Right lobe of liver (tissue), 6 donors: ENCODE results near the gene DIAPH2. TPM values are rescaled to one million over a fixed set of nuclear protein-coding genes. Genes with fewer than 3 reads are reported as not detected.

Experiments used
- ATAC-seq, 4 donors: fragments of 200-7000 bp; cut with Tn5 transposase; one replicate each; pipeline ENCODE4 v1.9.1; 2020; ENCODE audit warnings: mild to moderate bottlenecking in 4 of 4, moderate library complexity in 4 of 4
- DNase-seq, 3 donors: peaks; one replicate each; pipeline ENCODE4 v3.0.0-alpha.2; 2020
- H3K27ac ChIP-seq, 3 donors: fragments of 200-600 bp; one replicate each; pipeline ENCODE4 v1.8.0; 2022
- H3K27me3 ChIP-seq, 2 donors: fragments of 200-600 bp; one replicate each; pipeline ENCODE4 v1.8.0; 2022
- H3K36me3 ChIP-seq, 4 donors: fragments of 200-600 bp; sonication (generic) in 1 of 4; one replicate each; pipeline versions ENCODE4 v1.5.1 to v1.8.0; 2017 to 2022; ENCODE audit warnings: control low read depth in 1 of 4
- H3K4me1 ChIP-seq, 4 donors: fragments of 200-600 bp; sonication (generic) in 1 of 4; one replicate each; pipeline versions ENCODE4 v1.5.1 to v1.8.0; 2017 to 2022; ENCODE audit warnings: control low read depth in 1 of 4
- H3K4me3 ChIP-seq, 3 donors: fragments of 200-600 bp; one replicate each; pipeline ENCODE4 v1.8.0; 2022
- H3K9me3 ChIP-seq, 4 donors: fragments of 200-600 bp; sonication (generic) in 1 of 4; one replicate each; pipeline versions ENCODE4 v1.5.1 to v1.8.0; 2017 to 2022; ENCODE audit warnings: control low read depth in 1 of 4
- CTCF ChIP-seq, 4 donors: fragments of 200-600 bp in 3 of 4; fragments of 450-650 bp in 1 of 4; IDR thresholded peaks; one replicate each; pipeline versions ENCODE4 v1.5.1 to v1.8.0; 2016 to 2022; ENCODE audit warnings: antibody characterized with exemption in 4 of 4, mild to moderate bottlenecking in 2 of 4
- POLR2A ChIP-seq: fragments of 450-650 bp; IDR thresholded peaks from one replicate; pipeline ENCODE4 v1.6.1; 2017; ENCODE audit warnings: antibody characterized with exemption, mild to moderate bottlenecking
- WGBS: methylation state at CpG from one replicate; pipeline ENCODE4 v1.1.6; 2018; ENCODE audit warnings: low coverage, low lambda C conversion rate; ENCODE audit not compliant: insufficient coverage; ENCODE audit errors: missing lambda C conversion rate; 5-methylcytosine and 5-hydroxymethylcytosine counted together
- intact Hi-C, 2 donors: fragments of 100-400 bp; cut with DNase I; formaldehyde crosslinking; loops; one replicate each; pipeline versions ENCODE4 v1.11.2 to v1.14.1; 2022
- total RNA-seq, 6 experiments: library from RNA; depleted of rRNA in 2 of 6; stranded (reverse); fragments of >200 nt in 2 of 6; fragmentation: NEBNext Ultra II Directional in 3 of 6; extraction: Animal tissue kit (Norgen Biotek cat#: 25700) in 3 of 6; gene quantifications; one replicate each; pipeline versions ENCODE4 v1.1.0 to v1.2.4, GENCODE V29; 2016 to 2023
- donor health status: DM: no; HTN: yes; CAD: no.
- donor health status: DM: no; HTN: no; CAD: no.
- donor health status: DM: no; HTN: no; CAD: no.
- donor health status: DM: no; HTN: yes; CAD: no.
- donor health status: DM: no; HTN: yes; CAD: no.

The DIAPH2 gene
- total RNA-seq, 6 experiments from 2014 or later: 10.6 to 20.0 (median 16.4) TPM

- no peaks in the 10 kb centered on the region for H3K27me3 ChIP-seq
- no peak overlapping the region for H3K4me3 ChIP-seq
- intact Hi-C loops: no loop called here
- no peak overlapping the region for H3K27ac ChIP-seq
- 77% methylated on average over 5 of the region's 5 CpGs for WGBS
- no peaks in the 10 kb centered on the region for H3K9me3 ChIP-seq
- no peak for DNase-seq
- no peak for TF ChIP-seq POLR2A
- no peak for TF ChIP-seq CTCF (IDR thresholded peaks at IDR 0.05)
- ATAC-seq: no peak
- no peaks in the 10 kb centered on the region for H3K4me1 ChIP-seq
- H3K36me3 ChIP-seq: no peaks in the 10 kb centered on the region
Observed at GRCh38 chrX:97238632-97239031, 554.0 kb downstream of the DIAPH2 start.

GRCh38 chrX:97252111-97252510, 567.5 kb downstream of the DIAPH2 start:
- no peak overlapping the region for H3K27ac ChIP-seq
- no peak for DNase-seq
- H3K27me3 ChIP-seq: no peaks in the 10 kb centered on the region
- ATAC-seq: no peak
- H3K9me3 ChIP-seq: no peaks in the 10 kb centered on the region
- no peak for TF ChIP-seq CTCF (IDR thresholded peaks at IDR 0.05)
- no peak for TF ChIP-seq POLR2A
- no peaks in the 10 kb centered on the region for H3K36me3 ChIP-seq
- intact Hi-C loops: no loop called here
- no peak overlapping the region for H3K4me3 ChIP-seq
- WGBS: 46% methylated on average over 3 of the region's 3 CpGs
- no peaks in the 10 kb centered on the region for H3K4me1 ChIP-seq

- TF ChIP-seq CTCF (IDR thresholded peaks at IDR 0.05) (no peak), POLR2A (no peak)
- Histone ChIP-seq H3K27ac (no peak overlapping the region), H3K4me3 (no peak overlapping the region), H3K36me3 (no peaks in the 10 kb centered on the region), H3K27me3 (no peaks in the 10 kb centered on the region), H3K4me1 (no peaks in the 10 kb centered on the region), H3K9me3 (no peaks in the 10 kb centered on the region)
- no peak for ATAC-seq
- 60% methylated on average over 5 of the region's 5 CpGs for WGBS
- intact Hi-C loops: no loop called here
- DNase-seq: no peak
Observed at GRCh38 chrX:97260679-97261078, 576.0 kb downstream of the DIAPH2 start.

- H3K9me3 ChIP-seq: no peaks in the 10 kb centered on the region
- no peak overlapping the region for H3K4me3 ChIP-seq
- ATAC-seq (no peak), DNase-seq (no peak)
- no peaks in the 10 kb centered on the region for H3K4me1 ChIP-seq
- H3K36me3 ChIP-seq: no peaks in the 10 kb centered on the region
- no peak overlapping the region for H3K27ac ChIP-seq
- intact Hi-C loops: no loop called here
- no peaks in the 10 kb centered on the region for H3K27me3 ChIP-seq
- TF ChIP-seq CTCF (IDR thresholded peaks at IDR 0.05) (no peak), POLR2A (no peak)
- WGBS: 71% methylated on average over 2 of the region's 2 CpGs
Observed at GRCh38 chrX:97266406-97267121, 581.9 kb downstream of the DIAPH2 start.
